ENCODE measurements around the gene PCDHGA1.

DNA sequence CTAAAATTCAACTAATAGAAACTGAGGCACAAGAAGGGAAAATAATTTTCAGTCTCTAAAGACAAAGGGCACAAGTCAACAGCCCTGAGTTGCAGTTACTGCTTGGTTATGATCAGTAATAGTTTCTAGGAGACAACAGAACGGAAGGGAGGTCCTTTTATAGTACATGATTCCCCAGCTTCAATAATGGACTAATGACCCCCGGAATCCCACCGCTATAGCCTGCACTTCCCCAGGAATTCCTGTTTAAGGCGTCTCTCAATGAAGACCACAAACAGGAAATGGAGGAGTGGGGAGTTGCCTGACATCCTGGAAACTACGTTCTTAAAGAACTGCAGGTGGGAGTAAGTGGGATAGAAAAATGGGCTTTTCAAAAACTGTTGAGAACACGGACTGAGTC is 227.8 kb downstream of the PCDHGA1 start:
- TF ChIP-seq EP300 (IDR thresholded peaks at IDR 0.05) = no peak
- TF ChIP-seq CTCF (IDR thresholded peaks at IDR 0.05) = peak in 2 of 5 experiments; percentile 1 to 4
- no peak for TF ChIP-seq POLR2A (IDR thresholded peaks at IDR 0.05)

Data from tibial nerve (tissue), 4 donors.